H1 (cell line): Measurements from ENCODE around the gene ATP6V1G1. TPM values are rescaled to one million over a fixed set of nuclear protein-coding genes. Genes with fewer than 3 reads are reported as not detected.

Experiments used
- CHD2 ChIP-seq: IDR thresholded peaks from 2 replicates; pipeline ENCODE4 v1.6.1; 2012; ENCODE audit warnings: low read length, improper control_type of control experiment
- RAD21 ChIP-seq, 2 experiments: IDR thresholded peaks in 1 of 2; conservative IDR thresholded peaks in 1 of 2; 2 replicates each; pipeline ENCODE4 v1.6.1; 2011; ENCODE audit warnings: low read depth in 2 of 2, low read length in 2 of 2, improper control_type of control experiment in 1 of 2, inconsistent platforms in 1 of 2, mild to moderate bottlenecking in 1 of 2, moderate library complexity in 1 of 2
- SUZ12 ChIP-seq: fragments of 200-600 bp; sonication (generic); IDR thresholded peaks from 2 replicates; pipeline ENCODE4 v1.6.1; 2012; ENCODE audit warnings: mild to moderate bottlenecking, inconsistent platforms, low read length, moderate library complexity, mixed read lengths
- TAF7 ChIP-seq: optimal IDR thresholded peaks from 2 replicates; pipeline ENCODE3; 2011; ENCODE audit warnings: low read depth, mild to moderate bottlenecking, inconsistent platforms, low read length, moderate library complexity, borderline replicate concordance
- polyA plus RNA-seq, 7 experiments: library from polyadenylated mRNA; depleted of rRNA in 3 of 7; stranded (reverse) in 5 of 7; unstranded in 2 of 7; fragments of >200 nt in 5 of 7; fragments of 200-250 nt in 2 of 7; gene quantifications; 1 replicate in 5 of 7; 2 replicates in 1 of 7; 4 replicates in 1 of 7; pipeline versions ENCODE4 v1.2.1 to v1.2.3, GENCODE V29; 2011 to 2013; ENCODE audit warnings: missing spikeins in 2 of 7, mixed read lengths in 2 of 7
- total RNA-seq: library from RNA; stranded (reverse); fragmentation: NEBNext Ultra II Directional; extraction: Animal tissue kit (Norgen Biotek cat#: 25700); gene quantifications from 2 replicates; pipeline ENCODE4 v1.2.1, GENCODE V29; 2021

The ATP6V1G1 gene
- total and polyA plus RNA-seq, 2 of the 8 experiments (the other 6 are each of a cell fraction or from before 2014, with no cell fraction given): 112 to 124 TPM

DNA sequence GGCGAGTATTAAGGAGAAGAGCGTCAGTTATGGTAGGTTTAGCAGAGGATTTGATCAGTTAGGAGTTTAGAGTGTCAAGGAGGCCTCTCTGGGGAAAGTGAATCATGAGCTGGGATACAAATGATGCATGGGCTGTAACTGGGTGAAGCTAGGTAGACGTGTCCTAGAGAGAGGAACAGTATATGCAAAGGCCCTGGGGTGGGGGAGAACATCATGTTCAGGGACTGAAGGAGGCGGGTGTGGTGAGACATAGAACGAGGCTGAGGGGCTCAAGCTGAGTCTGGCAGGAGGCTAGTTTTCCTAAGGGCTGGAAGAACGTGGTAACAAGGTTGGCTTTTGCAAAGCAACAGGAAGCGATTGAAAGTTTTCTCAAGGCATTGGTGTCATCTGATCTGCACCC, 34.0 kb downstream of the ATP6V1G1 start (continued):
- TF ChIP-seq SUZ12 (no peak), CHD2 (no peak), RAD21 (IDR thresholded peaks at IDR 0.05 in 1 of 2, conservative IDR thresholded peaks at IDR 0.05 in 1 of 2; ENCODE audit: low read depth in 2 of 2, low read length in 2 of 2) (no peak), TAF7 (no peak)
